ENCODE measurements around the gene GPRIN3.

Gene GPRIN3

GRCh38 chr4:89221167-89221867 is 86.3 kb downstream of the GPRIN3 start:
- no peak overlapping the region for H3K4me3 ChIP-seq (ENCODE audit: insufficient read length, low read depth)
- H3K36me3 ChIP-seq (ENCODE audit: insufficient read depth, insufficient read length, low read length) = no peaks in the 10 kb centered on the region
- TF ChIP-seq ZNF274 (IDR thresholded peaks at IDR 0.05; ENCODE audit: low read depth, low read length) (no peak), SUZ12 (IDR thresholded peaks at IDR 0.05; ENCODE audit: extremely low read depth, insufficient read depth, insufficient read length) (no peak), YY1 (IDR thresholded peaks at IDR 0.05; ENCODE audit: insufficient read depth, insufficient read length) (no peak)
- no peaks in the 10 kb centered on the region for H3K27me3 ChIP-seq (ENCODE audit: insufficient read depth, insufficient read length)
- no peaks in the 10 kb centered on the region for H3K4me1 ChIP-seq (ENCODE audit: insufficient read depth, insufficient read length)
- no peak overlapping the region for H3K9ac ChIP-seq (ENCODE audit: insufficient read length, low read depth)
- DNase-seq (ENCODE audit: low read depth, low spot score) = no peak
- no peaks in the 10 kb centered on the region for H3K9me3 ChIP-seq (ENCODE audit: insufficient read depth, low read length)

GRCh38 chr4:89218587-89218986 is 89.0 kb downstream of the GPRIN3 start:
- no peaks in the 10 kb centered on the region for H3K4me1 ChIP-seq (ENCODE audit: insufficient read depth, insufficient read length)
- DNase-seq (ENCODE audit: low read depth, low spot score) = no peak
- TF ChIP-seq SUZ12 (IDR thresholded peaks at IDR 0.05; ENCODE audit: extremely low read depth, insufficient read depth, insufficient read length) (no peak), ZNF274 (IDR thresholded peaks at IDR 0.05; ENCODE audit: low read depth, low read length) (no peak), YY1 (IDR thresholded peaks at IDR 0.05; ENCODE audit: insufficient read depth, insufficient read length) (no peak)

GRCh38 chr4:89217604-89218003 is 90.0 kb downstream of the GPRIN3 start:
- Histone ChIP-seq H3K27me3 (ENCODE audit: insufficient read depth, insufficient read length) (no peaks in the 10 kb centered on the region), H3K36me3 (ENCODE audit: insufficient read depth, insufficient read length, low read length) (no peaks in the 10 kb centered on the region), H3K4me1 (ENCODE audit: insufficient read depth, insufficient read length) (no peaks in the 10 kb centered on the region), H3K9me3 (ENCODE audit: insufficient read depth, low read length) (no peaks in the 10 kb centered on the region), H3K9ac (ENCODE audit: insufficient read length, low read depth) (no peak overlapping the region), H3K4me3 (ENCODE audit: insufficient read length, low read depth) (no peak overlapping the region)
- TF ChIP-seq SUZ12 (IDR thresholded peaks at IDR 0.05; ENCODE audit: extremely low read depth, insufficient read depth, insufficient read length) = no peak
- no peak for TF ChIP-seq YY1 (IDR thresholded peaks at IDR 0.05; ENCODE audit: insufficient read depth, insufficient read length)
- TF ChIP-seq ZNF274 (IDR thresholded peaks at IDR 0.05; ENCODE audit: low read depth, low read length) = no peak
- DNase-seq (ENCODE audit: low read depth, low spot score) = no peak

More at GRCh38 chr4:89218587-89218986, 89.0 kb downstream of the GPRIN3 start:
- Histone ChIP-seq H3K36me3 (ENCODE audit: insufficient read depth, insufficient read length, low read length) (no peaks in the 10 kb centered on the region), H3K9me3 (ENCODE audit: insufficient read depth, low read length) (no peaks in the 10 kb centered on the region), H3K4me3 (ENCODE audit: insufficient read length, low read depth) (no peak overlapping the region), H3K27me3 (ENCODE audit: insufficient read depth, insufficient read length) (no peaks in the 10 kb centered on the region), H3K9ac (ENCODE audit: insufficient read length, low read depth) (no peak overlapping the region)

DNA sequence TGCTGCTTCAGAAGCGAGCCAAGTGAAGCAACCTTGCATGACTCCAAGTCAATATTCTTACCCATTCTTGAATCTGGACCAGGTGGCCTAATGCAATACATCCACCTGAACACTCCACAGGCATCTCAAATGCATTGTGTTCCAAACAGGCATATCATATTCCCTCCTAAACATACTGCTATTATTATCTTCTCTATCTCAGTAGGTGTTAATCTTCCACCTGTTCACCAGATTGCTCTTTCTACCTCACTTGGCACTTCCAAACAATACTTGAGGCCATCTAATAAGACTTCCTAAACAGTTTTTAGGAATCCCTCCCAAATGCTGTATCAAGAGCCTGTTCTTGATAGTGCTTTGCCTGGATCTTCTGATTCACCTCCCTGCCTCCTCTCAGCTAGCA is 90.7 kb downstream of the GPRIN3 start:
- no peak for TF ChIP-seq ZNF274 (IDR thresholded peaks at IDR 0.05; ENCODE audit: low read depth, low read length)
- no peak for TF ChIP-seq YY1 (IDR thresholded peaks at IDR 0.05; ENCODE audit: insufficient read depth, insufficient read length)
- TF ChIP-seq SUZ12 (IDR thresholded peaks at IDR 0.05; ENCODE audit: extremely low read depth, insufficient read depth, insufficient read length) = no peak
- no peak for DNase-seq (ENCODE audit: low read depth, low spot score)
- Histone ChIP-seq H3K9me3 (ENCODE audit: insufficient read depth, low read length) (no peaks in the 10 kb centered on the region), H3K36me3 (ENCODE audit: insufficient read depth, insufficient read length, low read length) (no peaks in the 10 kb centered on the region), H3K9ac (ENCODE audit: insufficient read length, low read depth) (no peak overlapping the region), H3K4me1 (ENCODE audit: insufficient read depth, insufficient read length) (no peaks in the 10 kb centered on the region), H3K4me3 (ENCODE audit: insufficient read length, low read depth) (no peak overlapping the region), H3K27me3 (ENCODE audit: insufficient read depth, insufficient read length) (no peaks in the 10 kb centered on the region)

GRCh38 chr4:89216422-89216821 is 91.2 kb downstream of the GPRIN3 start:
- no peak for DNase-seq (ENCODE audit: low read depth, low spot score)
- Histone ChIP-seq H3K36me3 (ENCODE audit: insufficient read depth, insufficient read length, low read length) (no peaks in the 10 kb centered on the region), H3K9me3 (ENCODE audit: insufficient read depth, low read length) (no peaks in the 10 kb centered on the region), H3K4me1 (ENCODE audit: insufficient read depth, insufficient read length) (no peaks in the 10 kb centered on the region), H3K27me3 (ENCODE audit: insufficient read depth, insufficient read length) (no peaks in the 10 kb centered on the region), H3K9ac (ENCODE audit: insufficient read length, low read depth) (no peak overlapping the region), H3K4me3 (ENCODE audit: insufficient read length, low read depth) (no peak overlapping the region)
- TF ChIP-seq ZNF274 (IDR thresholded peaks at IDR 0.05; ENCODE audit: low read depth, low read length) (no peak), YY1 (IDR thresholded peaks at IDR 0.05; ENCODE audit: insufficient read depth, insufficient read length) (no peak), SUZ12 (IDR thresholded peaks at IDR 0.05; ENCODE audit: extremely low read depth, insufficient read depth, insufficient read length) (no peak)

- no peaks in the 10 kb centered on the region for H3K4me1 ChIP-seq (ENCODE audit: insufficient read depth, insufficient read length)
- no peaks in the 10 kb centered on the region for H3K9me3 ChIP-seq (ENCODE audit: insufficient read depth, low read length)
- no peak for DNase-seq (ENCODE audit: low read depth, low spot score)
- no peaks in the 10 kb centered on the region for H3K27me3 ChIP-seq (ENCODE audit: insufficient read depth, insufficient read length)
- H3K9ac ChIP-seq (ENCODE audit: insufficient read length, low read depth) = no peak overlapping the region
- TF ChIP-seq ZNF274 (IDR thresholded peaks at IDR 0.05; ENCODE audit: low read depth, low read length) (no peak), SUZ12 (IDR thresholded peaks at IDR 0.05; ENCODE audit: extremely low read depth, insufficient read depth, insufficient read length) (no peak), YY1 (IDR thresholded peaks at IDR 0.05; ENCODE audit: insufficient read depth, insufficient read length) (no peak)
- H3K36me3 ChIP-seq (ENCODE audit: insufficient read depth, insufficient read length, low read length) = no peaks in the 10 kb centered on the region
- H3K4me3 ChIP-seq (ENCODE audit: insufficient read length, low read depth) = no peak overlapping the region
Measured at GRCh38 chr4:89215736-89216135, 91.9 kb downstream of the GPRIN3 start.

DNA sequence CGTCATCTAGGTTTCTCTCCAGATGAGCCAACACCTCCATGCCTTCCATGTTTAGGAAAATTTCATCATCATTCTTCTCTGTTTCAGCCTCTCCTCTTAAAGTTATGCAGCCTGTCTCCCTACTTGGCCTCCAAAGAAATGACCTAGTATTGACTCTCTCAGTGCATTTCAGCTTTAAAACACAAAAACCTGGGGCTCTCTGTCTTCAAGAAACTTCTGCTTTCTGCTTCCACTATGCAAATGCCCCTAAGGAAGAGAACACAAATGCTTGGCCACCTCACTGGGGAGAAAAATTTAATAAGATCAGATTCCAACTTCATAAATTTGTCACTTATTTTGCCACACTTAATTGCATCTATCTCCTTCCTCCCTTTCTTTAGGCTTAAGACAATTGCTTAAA is 93.3 kb downstream of the GPRIN3 start:
- H3K4me1 ChIP-seq (ENCODE audit: insufficient read depth, insufficient read length) = no peaks in the 10 kb centered on the region

More for the DNA sequence above, 93.3 kb downstream of the GPRIN3 start:
- no peak for TF ChIP-seq YY1 (IDR thresholded peaks at IDR 0.05; ENCODE audit: insufficient read depth, insufficient read length)
- TF ChIP-seq ZNF274 (IDR thresholded peaks at IDR 0.05; ENCODE audit: low read depth, low read length) = no peak
- no peak for TF ChIP-seq SUZ12 (IDR thresholded peaks at IDR 0.05; ENCODE audit: extremely low read depth, insufficient read depth, insufficient read length)
- H3K4me3 ChIP-seq (ENCODE audit: insufficient read length, low read depth) = no peak overlapping the region
- DNase-seq (ENCODE audit: low read depth, low spot score) = no peak
- H3K36me3 ChIP-seq (ENCODE audit: insufficient read depth, insufficient read length, low read length) = no peaks in the 10 kb centered on the region
- H3K9me3 ChIP-seq (ENCODE audit: insufficient read depth, low read length) = no peaks in the 10 kb centered on the region
- no peak overlapping the region for H3K9ac ChIP-seq (ENCODE audit: insufficient read length, low read depth)
- H3K27me3 ChIP-seq (ENCODE audit: insufficient read depth, insufficient read length) = no peaks in the 10 kb centered on the region
